Lower lobe of right lung (tissue), 2 donors: ENCODE results near the gene TMX1. TPM values are rescaled to one million over a fixed set of nuclear protein-coding genes. Genes with fewer than 3 reads are reported as not detected.

Source experiments
- ATAC-seq, 2 donors: fragments of 200-7000 bp; cut with Tn5 transposase; one replicate each; pipeline ENCODE4 v1.9.1; 2020 to 2022; ENCODE audit warnings: mild to moderate bottlenecking in 2 of 2, moderate library complexity in 2 of 2
- DNase-seq: peaks from one replicate; pipeline ENCODE4 v3.0.0-alpha.2; 2020
- H3K27ac ChIP-seq: fragments of 200-600 bp; one replicate; pipeline ENCODE4 v1.8.0; 2022
- H3K27me3 ChIP-seq: fragments of 200-600 bp; one replicate; pipeline ENCODE4 v1.8.0; 2022; ENCODE audit warnings: low read depth
- H3K36me3 ChIP-seq: fragments of 200-600 bp; one replicate; pipeline ENCODE4 v1.8.0; 2022; ENCODE audit warnings: mild to moderate bottlenecking
- H3K4me1 ChIP-seq: fragments of 200-600 bp; one replicate; pipeline ENCODE4 v1.8.0; 2022
- H3K4me3 ChIP-seq: fragments of 200-600 bp; one replicate; pipeline ENCODE4 v1.8.0; 2022; ENCODE audit warnings: mild to moderate bottlenecking
- H3K9me3 ChIP-seq: fragments of 200-600 bp; one replicate; pipeline ENCODE4 v1.8.0; 2022
- CTCF ChIP-seq: fragments of 200-600 bp; IDR thresholded peaks from one replicate; pipeline ENCODE4 v1.8.0; 2022; ENCODE audit warnings: antibody characterized with exemption, mild to moderate bottlenecking
- intact Hi-C: fragments of 100-400 bp; cut with DNase I; formaldehyde crosslinking; loops from one replicate; pipeline ENCODE4 v1.11.0; 2022
- total RNA-seq: library from RNA; stranded (reverse); fragmentation: NEBNext Ultra II Directional; extraction: Animal tissue kit (Norgen Biotek cat#: 25700); gene quantifications from one replicate; pipeline ENCODE4 v1.2.1, GENCODE V29; 2021
- donor health status: DM: no; HTN: yes; CAD: no; lungs with severe emphysema.

The TMX1 gene
- total RNA-seq, 1 donor from 2014 or later: 34.6 TPM

GRCh38 chr14:51246032-51246431 is 6.0 kb downstream of the TMX1 start:
- TF ChIP-seq CTCF: no peak
- Histone ChIP-seq H3K9me3 (no peaks in the 10 kb centered on the region), H3K27ac (no peak overlapping the region), H3K36me3 (peaks cover 51% of the 10 kb centered on the region), H3K4me3 (no peak overlapping the region), H3K4me1 (peaks cover 27% of the 10 kb centered on the region), H3K27me3 (no peaks in the 10 kb centered on the region)
- no peak for DNase-seq
- intact Hi-C loops: no loop called here
- no peak for ATAC-seq

- no peaks in the 10 kb centered on the region for H3K27me3 ChIP-seq
- H3K36me3 ChIP-seq: peaks cover 73% of the 10 kb centered on the region
- no peak for ATAC-seq
Observed at GRCh38 chr14:51248016-51248987, 8.3 kb downstream of the TMX1 start.

GRCh38 chr14:51251486-51251885 is 11.4 kb downstream of the TMX1 start:
- intact Hi-C loops: no loop called here
- TF ChIP-seq CTCF: no peak

More at GRCh38 chr14:51248016-51248987, 8.3 kb downstream of the TMX1 start:
- TF ChIP-seq CTCF: no peak
- DNase-seq: no peak
- Histone ChIP-seq H3K4me1 (peaks cover 4% of the 10 kb centered on the region), H3K9me3 (no peaks in the 10 kb centered on the region), H3K4me3 (no peak overlapping the region), H3K27ac (no peak overlapping the region)
- intact Hi-C loops: no loop called here

GRCh38 chr14:51253880-51254279 is 13.8 kb downstream of the TMX1 start:
- Histone ChIP-seq H3K27me3 (no peaks in the 10 kb centered on the region), H3K27ac (no peak overlapping the region), H3K36me3 (peaks cover 87% of the 10 kb centered on the region), H3K4me3 (no peak overlapping the region), H3K4me1 (no peaks in the 10 kb centered on the region), H3K9me3 (no peaks in the 10 kb centered on the region)
- DNase-seq: no peak
- no peak for ATAC-seq
- no peak for TF ChIP-seq CTCF
- intact Hi-C loops: no loop called here

More at GRCh38 chr14:51251486-51251885, 11.4 kb downstream of the TMX1 start:
- no peak overlapping the region for H3K4me3 ChIP-seq
- no peak for ATAC-seq
- no peaks in the 10 kb centered on the region for H3K27me3 ChIP-seq
- H3K36me3 ChIP-seq: peaks cover 96% of the 10 kb centered on the region
- no peak for DNase-seq
- H3K27ac ChIP-seq: no peak overlapping the region
- H3K9me3 ChIP-seq: no peaks in the 10 kb centered on the region
- H3K4me1 ChIP-seq: no peaks in the 10 kb centered on the region

- no peak overlapping the region for H3K27ac ChIP-seq
- H3K9me3 ChIP-seq: no peaks in the 10 kb centered on the region
- DNase-seq (no peak), ATAC-seq (no peak)
- H3K4me1 ChIP-seq: no peaks in the 10 kb centered on the region
- H3K36me3 ChIP-seq: peaks cover 43% of the 10 kb centered on the region
- no peak overlapping the region for H3K4me3 ChIP-seq
- no peak for TF ChIP-seq CTCF
- intact Hi-C loops: no loop called here
- H3K27me3 ChIP-seq: no peaks in the 10 kb centered on the region
Observed at GRCh38 chr14:51258280-51258679, 18.2 kb downstream of the TMX1 start.
